HG03439 (cell line): Measurements from ENCODE around the gene TIMP2.
"Not testable (repeated sequence)": the region's sequence is repeated elsewhere in the genome, so short reads cannot be mapped to it uniquely, and the experiment has no call there.

ENCODE experiments used
- ATAC-seq: cut with Tn5 transposase; IDR thresholded peaks from one replicate; pipeline ENCODE4 v1.9.1; 2021; ENCODE audit warnings: mild to moderate bottlenecking, moderate library complexity; ENCODE audit not compliant: unreplicated experiment

Gene TIMP2

GRCh38 chr17:78873519-78874340, 51.5 kb downstream of the TIMP2 start:
- ATAC-seq = no peak

- ATAC-seq = no peak
Observed at GRCh38 chr17:78872486-78872885, 52.7 kb downstream of the TIMP2 start.

GRCh38 chr17:78870621-78871020, 54.6 kb downstream of the TIMP2 start:
- no peak for ATAC-seq

GRCh38 chr17:78868391-78868790, 56.8 kb downstream of the TIMP2 start:
- ATAC-seq = no peak

GRCh38 chr17:78867046-78867445, 58.1 kb downstream of the TIMP2 start:
- ATAC-seq = not testable (repeated sequence)

GRCh38 chr17:78865682-78866390, 59.4 kb downstream of the TIMP2 start:
- ATAC-seq = no peak

- no peak for ATAC-seq
Observed at GRCh38 chr17:78864117-78864516, 61.1 kb downstream of the TIMP2 start.

- no peak for ATAC-seq
Observed at GRCh38 chr17:78862073-78863023, 62.8 kb downstream of the TIMP2 start.

- no peak for ATAC-seq
Observed at GRCh38 chr17:78861229-78861628, 64.0 kb downstream of the TIMP2 start.

GRCh38 chr17:78859051-78859450, 66.1 kb downstream of the TIMP2 start:
- no peak for ATAC-seq

- ATAC-seq = no peak
Observed at GRCh38 chr17:78857266-78857665, 67.9 kb downstream of the TIMP2 start.

GRCh38 chr17:78855561-78856165, 69.5 kb downstream of the TIMP2 start:
- ATAC-seq = no peak

GRCh38 chr17:78854508-78854907, 70.7 kb downstream of the TIMP2 start:
- ATAC-seq = no peak

- no peak for ATAC-seq
Observed at GRCh38 chr17:78853926-78854394, 71.2 kb downstream of the TIMP2 start.

- no peak for ATAC-seq
Observed at GRCh38 chr17:78852709-78853121, 72.5 kb downstream of the TIMP2 start.

GRCh38 chr17:78849026-78849425, 76.2 kb downstream of the TIMP2 start:
- no peak for ATAC-seq

GRCh38 chr17:78847052-78847451, 78.1 kb downstream of the TIMP2 start:
- ATAC-seq = no peak

- ATAC-seq = no peak
Observed at GRCh38 chr17:78844301-78845005, 80.7 kb downstream of the TIMP2 start.

- no peak for ATAC-seq
Observed at GRCh38 chr17:78842881-78843565, 82.2 kb downstream of the TIMP2 start.
